Stimulated activated CD4-positive, alpha-beta T cell treated with anti-CD3 and anti-CD28 coated beads, TNF-alpha, amount 100 ng/mL, for 24 hours (primary cell): ENCODE measurements around the gene TTYH2.

Experiments
- DNase-seq, 3 experiments: peaks; one replicate each; pipeline ENCODE4 v3.0.0-alpha.2; 2020; ENCODE audit warnings: low read depth in 3 of 3

The TTYH2 gene

DNA sequence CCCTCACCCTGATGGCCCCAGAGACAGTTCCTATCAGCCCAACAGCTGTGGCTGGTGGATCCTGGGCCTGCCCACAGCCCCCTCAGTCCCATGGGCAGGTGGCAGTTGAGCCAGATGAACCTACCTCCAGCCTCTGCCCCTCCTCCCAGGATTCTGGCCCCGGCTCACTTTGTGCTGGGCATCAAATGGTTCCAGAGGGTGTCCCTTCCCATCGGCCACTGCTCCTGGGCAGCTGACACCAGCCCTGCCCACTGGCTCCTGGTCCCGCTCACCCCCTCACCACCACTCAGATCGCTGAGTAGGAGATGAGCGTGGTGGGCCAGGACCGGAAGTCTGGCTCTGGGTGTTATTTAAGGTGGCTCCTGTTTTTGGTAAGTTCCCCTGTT lies 2.0 kb downstream of the TTYH2 start:
- DNase-seq, result no peak

DNA sequence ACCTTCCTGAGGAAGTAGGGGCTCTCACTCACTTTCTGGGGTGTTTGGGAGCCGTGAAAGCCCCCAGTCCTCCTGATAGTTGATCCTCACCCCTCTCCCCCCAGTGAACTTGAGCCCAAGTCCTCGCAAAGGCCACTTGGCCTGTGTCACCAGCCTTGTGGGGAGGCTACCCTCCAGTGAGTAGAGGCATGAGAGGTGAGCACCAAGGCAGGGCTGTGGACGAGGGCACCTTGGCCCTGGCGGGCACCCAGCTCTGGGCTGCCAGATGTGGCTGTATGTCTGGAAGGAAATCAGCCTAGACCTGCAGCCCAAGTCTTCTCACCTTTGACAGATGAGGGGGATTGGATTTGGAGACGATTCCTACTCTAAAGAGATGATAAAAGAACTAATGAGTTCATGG lies 3.1 kb downstream of the TTYH2 start:
- DNase-seq, result no peak

DNA sequence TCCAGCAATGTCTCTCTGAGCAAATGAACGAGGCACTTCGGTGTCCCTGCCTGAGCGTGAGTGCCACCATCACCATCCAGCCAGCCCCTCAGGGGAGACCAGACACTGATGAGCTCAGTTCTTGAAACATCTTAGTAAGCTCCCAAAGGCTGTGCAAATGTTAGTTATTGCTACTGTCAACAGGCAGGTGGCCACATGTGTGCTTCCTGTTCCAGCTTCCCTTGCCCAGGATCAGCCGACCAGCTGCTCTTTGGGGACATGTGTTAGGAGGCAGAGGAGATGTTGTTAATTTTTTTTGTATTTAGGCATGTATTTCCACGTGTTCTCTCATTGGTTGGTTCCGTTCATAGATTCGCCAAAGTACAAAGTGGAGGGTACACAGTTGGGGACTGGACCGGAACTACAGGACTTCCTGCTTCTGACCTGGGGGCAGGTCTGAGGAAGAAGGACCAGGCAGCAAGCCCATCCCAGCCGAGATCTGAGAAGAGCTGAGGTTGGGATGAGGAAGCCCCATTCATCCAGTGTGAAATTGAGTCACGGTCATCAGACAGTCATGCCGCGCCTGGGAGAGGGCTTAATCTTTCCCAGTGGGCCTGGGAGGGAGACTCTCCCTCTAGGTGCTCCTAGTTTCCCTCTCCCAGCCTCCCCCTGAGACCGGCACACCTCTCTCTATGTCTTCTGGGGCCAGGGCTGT lies 3.8 kb downstream of the TTYH2 start:
- DNase-seq, result no peak

DNA sequence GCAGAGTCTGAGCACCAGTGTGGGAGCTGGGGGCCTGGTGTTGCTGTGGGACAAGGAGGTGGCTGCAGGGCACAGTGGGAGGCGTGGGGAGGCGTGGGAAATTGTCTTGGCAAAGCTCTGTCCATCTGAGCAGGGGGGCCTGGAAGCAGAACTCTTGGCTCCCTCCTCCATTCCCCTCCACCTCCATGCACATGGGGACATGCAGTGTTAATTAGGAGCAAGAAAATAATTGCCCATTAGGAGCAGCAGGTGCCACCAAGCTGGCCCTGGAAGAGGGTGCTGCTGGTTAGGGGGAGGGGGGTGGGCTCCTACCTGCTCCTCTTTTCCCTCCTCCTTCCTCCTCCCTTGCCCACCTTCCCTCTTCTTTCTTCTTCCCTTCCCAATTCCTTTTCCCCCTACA lies 4.5 kb downstream of the TTYH2 start:
- DNase-seq, result no peak

- DNase-seq, result no peak
Measured at GRCh38 chr17:74218436-74218835, 5.1 kb downstream of the TTYH2 start.

GRCh38 chr17:74219576-74220133 lies 6.3 kb downstream of the TTYH2 start:
- DNase-seq, result no peak

GRCh38 chr17:74220219-74220618 lies 6.8 kb downstream of the TTYH2 start:
- DNase-seq, result no peak

- DNase-seq, result no peak
Measured at GRCh38 chr17:74220946-74221818, 7.8 kb downstream of the TTYH2 start.

- no peak for DNase-seq
Measured at GRCh38 chr17:74222399-74222798, 9.0 kb downstream of the TTYH2 start.

DNA sequence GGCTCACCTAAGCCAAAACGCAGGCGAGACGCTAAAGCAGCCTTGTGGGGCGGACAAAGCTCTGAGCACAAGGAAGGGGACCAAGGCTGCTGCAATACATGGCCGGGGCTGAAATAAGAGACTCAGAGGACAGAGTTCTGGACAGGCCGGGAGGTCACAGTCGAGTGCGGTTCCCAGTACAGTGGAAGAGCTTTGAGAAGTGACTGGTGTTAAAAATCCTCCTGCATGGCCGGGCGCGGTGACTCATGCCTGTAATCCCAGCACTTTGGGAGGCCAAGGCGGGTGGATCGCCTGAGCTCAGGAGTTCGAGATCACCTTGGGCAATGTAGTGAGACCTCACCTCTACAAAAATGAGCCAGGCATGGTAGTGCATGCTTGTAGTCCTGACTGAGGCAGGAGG lies 10.5 kb downstream of the TTYH2 start:
- DNase-seq, result no peak

- DNase-seq, result no peak
Measured at GRCh38 chr17:74224959-74225725, 11.8 kb downstream of the TTYH2 start.

DNA sequence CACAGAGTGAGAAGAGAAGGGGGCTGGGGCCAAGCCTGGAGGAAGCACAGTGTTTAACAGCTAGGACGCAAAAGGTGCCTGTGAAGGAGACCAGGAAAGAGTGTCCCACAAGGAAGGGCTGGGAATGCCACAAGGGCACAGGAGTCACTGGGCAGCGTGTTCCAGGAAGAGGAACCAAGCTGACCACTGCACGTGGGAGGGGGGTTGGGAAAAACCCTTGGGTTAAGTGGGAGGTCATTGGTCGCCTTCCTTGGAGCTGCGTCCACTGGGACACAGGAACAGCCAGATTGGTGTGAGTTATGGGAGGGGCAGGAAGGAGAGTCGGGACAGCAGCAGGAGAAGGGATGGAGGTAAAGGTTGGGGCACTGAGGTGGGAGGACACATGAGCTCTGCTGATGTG lies 12.9 kb downstream of the TTYH2 start:
- no peak for DNase-seq

GRCh38 chr17:74227271-74228080 lies 14.1 kb downstream of the TTYH2 start:
- no peak for DNase-seq

GRCh38 chr17:74228306-74228978 lies 15.1 kb downstream of the TTYH2 start:
- no peak for DNase-seq

DNA sequence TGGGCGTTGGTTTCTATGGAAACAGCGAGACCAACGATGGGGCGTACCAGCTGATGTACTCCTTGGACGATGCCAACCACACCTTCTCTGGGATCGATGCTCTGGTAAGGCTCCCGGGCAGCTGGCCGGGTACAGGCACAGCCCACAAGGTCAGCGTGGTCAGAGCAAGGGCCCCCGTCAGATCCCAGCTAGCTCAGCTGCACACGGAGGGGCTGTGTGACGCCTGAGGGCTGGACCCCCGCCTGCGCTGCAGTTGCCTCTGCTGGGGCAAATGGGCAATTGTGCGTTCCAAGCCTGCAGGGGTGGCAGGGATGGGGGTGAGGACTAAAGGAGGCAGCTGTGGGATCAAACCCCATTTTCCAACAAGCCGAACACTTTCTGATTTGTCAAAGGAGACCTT lies 17.5 kb downstream of the TTYH2 start:
- no peak for DNase-seq

DNA sequence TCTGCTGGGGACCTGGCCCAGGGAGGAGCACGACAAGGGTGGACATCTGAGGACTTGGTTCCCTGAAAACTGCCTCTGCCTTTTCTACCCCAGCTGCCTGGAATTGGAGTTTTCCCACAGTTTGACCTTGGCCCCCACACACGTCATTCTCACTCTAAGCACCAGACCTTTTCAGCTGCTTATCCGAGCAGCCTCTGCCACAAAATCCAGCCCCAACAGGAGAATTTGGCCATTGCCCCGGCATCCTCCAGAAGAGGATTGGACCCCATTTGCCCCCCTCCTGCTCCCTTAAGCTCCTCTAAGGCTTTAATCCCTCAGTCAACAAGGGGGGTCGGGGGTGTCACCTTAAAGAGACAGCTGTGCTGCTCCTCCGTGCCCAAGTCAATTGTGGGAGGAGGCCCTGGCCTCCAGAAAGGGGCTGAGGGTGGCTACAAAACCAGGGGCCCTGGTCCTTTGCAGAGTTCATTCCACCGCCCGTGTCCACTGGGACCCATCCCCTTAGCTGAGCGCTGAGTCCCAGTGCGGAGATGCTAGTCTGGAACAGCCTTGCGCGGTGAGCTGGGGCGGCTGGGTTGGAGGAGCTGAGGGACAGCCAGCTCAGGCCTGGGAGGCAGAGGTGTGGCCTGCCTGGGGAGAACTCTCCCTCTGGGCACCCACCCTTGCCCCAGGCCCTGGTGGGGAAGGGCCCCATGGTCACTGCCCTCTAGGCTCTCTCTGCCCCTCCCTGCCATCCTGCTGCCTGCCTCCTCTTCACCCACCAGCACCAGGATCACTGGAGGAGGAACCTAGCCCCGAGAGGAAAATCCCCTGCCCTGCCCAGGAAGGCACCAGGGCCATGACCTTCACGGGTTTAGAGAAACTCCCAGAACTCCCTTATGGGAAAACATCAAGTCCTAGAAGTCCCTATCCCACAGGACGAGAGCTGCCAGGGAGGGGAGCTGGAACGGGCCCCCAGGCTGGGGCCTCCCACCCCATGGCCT lies 18.8 kb downstream of the TTYH2 start:
- DNase-seq, result no peak

GRCh38 chr17:74233937-74234336 lies 20.6 kb downstream of the TTYH2 start:
- DNase-seq, result no peak

DNA sequence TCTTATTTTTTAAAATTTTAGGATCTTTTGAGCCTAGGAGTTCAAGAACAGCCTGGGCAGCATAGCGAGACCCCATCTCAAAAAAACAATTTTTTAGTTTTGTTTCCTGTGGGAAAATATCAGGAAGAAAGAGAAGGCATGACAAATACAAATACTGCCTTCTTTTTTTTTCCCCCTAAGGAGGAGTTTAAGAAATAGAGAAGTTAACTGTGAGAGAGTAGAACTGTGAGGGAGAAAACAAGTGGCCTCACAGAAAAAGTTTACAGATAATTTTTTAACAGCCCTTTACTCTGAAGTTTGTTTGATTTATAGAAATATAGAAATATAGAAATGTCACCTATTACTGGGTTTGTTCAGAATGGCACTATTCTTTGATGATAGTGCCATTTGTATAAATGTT lies 21.1 kb downstream of the TTYH2 start:
- DNase-seq, result no peak

- no peak for DNase-seq
Measured at GRCh38 chr17:74235040-74235581, 21.7 kb downstream of the TTYH2 start.
